ENCODE results near the gene LFNG.

Gene LFNG

DNA sequence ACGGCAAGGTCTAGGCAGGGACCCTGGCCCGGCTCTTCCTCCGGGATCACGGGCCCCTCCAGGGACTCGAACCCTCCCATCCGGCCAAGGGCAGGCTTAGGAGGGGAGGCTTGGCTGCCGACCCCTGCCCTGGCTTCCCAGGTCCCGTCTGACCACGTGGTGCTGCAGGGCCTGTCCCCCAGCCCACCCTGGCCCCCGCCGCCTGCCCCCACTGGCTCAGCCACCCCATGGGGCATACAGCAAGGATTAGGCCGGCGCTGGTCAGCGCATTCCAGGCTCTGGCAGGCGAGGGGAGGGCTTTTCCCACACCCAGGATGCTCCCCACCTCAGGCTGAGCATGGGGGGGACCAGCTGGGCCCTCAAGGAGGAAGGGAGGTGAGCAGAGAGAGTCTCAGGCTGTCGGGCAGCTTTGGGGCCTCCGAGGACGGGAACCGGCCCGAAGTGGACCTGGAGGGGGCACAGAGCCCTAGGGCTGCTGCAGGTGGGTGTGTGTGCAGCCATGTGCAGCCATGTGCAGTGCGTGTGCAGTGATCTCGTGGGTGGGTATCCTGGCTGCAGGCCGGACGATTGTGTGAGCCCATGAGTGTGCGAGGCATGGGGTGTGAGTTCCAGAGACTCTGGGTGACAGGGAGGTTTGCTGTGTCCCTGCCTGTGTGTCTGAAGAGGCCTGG is 42.7 kb upstream of the LFNG start:
- WGBS: 82% methylated on average over 25 of the region's 25 CpGs
- Histone ChIP-seq H3K27me3 (ENCODE audit: insufficient read depth, low read length) (no peaks in the 10 kb centered on the region), H3K4me1 (ENCODE audit: insufficient read depth, low read length) (peaks cover 8% of the 10 kb centered on the region; the same call in 1 of the 2 replicates)

DNA sequence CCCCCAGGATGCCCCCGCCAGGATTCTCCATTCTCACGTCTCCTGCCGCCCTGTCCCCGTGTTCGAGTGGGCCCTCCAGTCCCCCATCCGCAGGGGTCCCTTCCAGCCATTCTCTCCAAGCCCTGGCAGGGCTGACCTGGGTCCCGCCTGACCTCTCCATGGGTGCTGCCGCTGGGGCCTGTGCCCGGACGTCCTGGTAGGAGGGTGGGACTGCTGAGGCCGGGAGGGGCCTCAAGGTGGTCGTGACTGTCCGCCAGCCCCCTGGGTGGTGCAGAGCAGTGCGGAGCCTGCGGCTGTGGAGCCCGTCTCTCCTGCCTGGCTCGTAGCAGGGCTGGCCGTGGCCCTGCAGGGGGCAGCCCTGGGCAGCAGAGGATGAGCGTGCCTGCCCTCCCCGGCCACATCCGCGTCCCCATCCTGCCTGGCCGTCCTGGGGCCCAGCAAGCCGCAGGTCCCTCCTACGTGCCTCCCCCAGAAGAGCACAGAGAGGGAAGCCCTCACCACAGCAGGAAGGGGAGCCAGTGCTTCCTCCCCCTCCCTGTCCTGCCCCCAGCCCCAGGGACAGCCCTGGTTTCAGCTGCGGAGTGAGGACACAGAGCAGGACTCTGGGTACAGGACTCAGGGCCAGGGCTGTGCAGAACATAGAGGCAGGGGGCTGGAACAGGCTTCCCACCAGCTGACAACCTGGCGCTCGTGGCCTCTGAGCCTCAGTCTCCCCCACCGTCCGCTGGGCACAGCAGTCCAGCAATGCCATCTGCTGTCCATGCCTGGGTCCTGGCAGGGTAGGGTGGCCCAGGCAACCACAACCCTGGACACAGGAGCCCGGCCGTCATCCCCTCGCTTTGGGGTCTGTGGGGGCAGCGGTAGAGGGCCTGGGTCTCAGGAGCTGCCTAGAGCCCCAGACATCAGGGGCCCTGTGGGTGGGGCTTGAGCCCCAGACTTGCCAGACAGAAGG is 41.9 kb upstream of the LFNG start:
- H3K9ac ChIP-seq (ENCODE audit: low read depth, low read length): no peak overlapping the region
- WGBS: 47% methylated on average over 34 of the region's 34 CpGs
- H3K27me3 ChIP-seq (ENCODE audit: insufficient read depth, low read length): no peaks in the 10 kb centered on the region

More for the DNA sequence above, 42.7 kb upstream of the LFNG start:
- Histone ChIP-seq H3K9ac (ENCODE audit: low read depth, low read length) (no peak overlapping the region), H3K9me3 (ENCODE audit: insufficient read depth, low read depth, low read length) (no peaks in the 10 kb centered on the region), H3K4me3 (ENCODE audit: low read length) (no peak overlapping the region), H3K36me3 (ENCODE audit: insufficient read depth, low read length) (no peaks in the 10 kb centered on the region), H3K27ac (ENCODE audit: low read depth, low read length) (no peak overlapping the region)

DNA sequence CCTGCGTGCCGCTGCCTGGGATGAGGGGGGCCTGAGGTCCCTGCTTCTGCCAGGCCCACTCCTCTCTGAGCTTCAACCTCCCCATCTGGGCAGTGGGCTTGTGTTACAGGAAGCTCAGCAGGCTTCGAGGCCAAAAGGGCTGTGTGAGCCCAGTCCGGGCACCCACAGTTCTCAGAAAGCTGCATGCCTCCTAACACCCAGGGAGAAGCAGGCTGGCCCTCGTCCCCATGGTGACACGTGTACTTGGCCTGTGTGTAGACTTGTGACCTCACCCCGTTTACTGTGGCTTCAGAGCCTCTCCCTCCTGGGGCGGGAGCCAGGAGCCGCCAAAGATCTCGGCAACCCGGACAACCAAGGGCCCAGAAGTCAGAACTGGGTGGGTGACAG is 41.2 kb upstream of the LFNG start:
- no peak overlapping the region for H3K9ac ChIP-seq (ENCODE audit: low read depth, low read length)
- H3K27me3 ChIP-seq (ENCODE audit: insufficient read depth, low read length): no peaks in the 10 kb centered on the region
- no peak overlapping the region for H3K4me3 ChIP-seq (ENCODE audit: low read length)
- peaks cover 8% of the 10 kb centered on the region; the same call in 1 of the 2 replicates for H3K4me1 ChIP-seq (ENCODE audit: insufficient read depth, low read length)
- H3K27ac ChIP-seq (ENCODE audit: low read depth, low read length): no peak overlapping the region
- H3K9me3 ChIP-seq (ENCODE audit: insufficient read depth, low read depth, low read length): no peaks in the 10 kb centered on the region
- H3K36me3 ChIP-seq (ENCODE audit: insufficient read depth, low read length): no peaks in the 10 kb centered on the region
- 91% methylated on average over 11 of the region's 11 CpGs for WGBS

More for the DNA sequence above, 41.9 kb upstream of the LFNG start:
- Histone ChIP-seq H3K36me3 (ENCODE audit: insufficient read depth, low read length) (no peaks in the 10 kb centered on the region), H3K4me1 (ENCODE audit: insufficient read depth, low read length) (peaks cover 8% of the 10 kb centered on the region; the same call in 1 of the 2 replicates), H3K9me3 (ENCODE audit: insufficient read depth, low read depth, low read length) (no peaks in the 10 kb centered on the region), H3K4me3 (ENCODE audit: low read length) (no peak overlapping the region), H3K27ac (ENCODE audit: low read depth, low read length) (no peak overlapping the region)

DNA sequence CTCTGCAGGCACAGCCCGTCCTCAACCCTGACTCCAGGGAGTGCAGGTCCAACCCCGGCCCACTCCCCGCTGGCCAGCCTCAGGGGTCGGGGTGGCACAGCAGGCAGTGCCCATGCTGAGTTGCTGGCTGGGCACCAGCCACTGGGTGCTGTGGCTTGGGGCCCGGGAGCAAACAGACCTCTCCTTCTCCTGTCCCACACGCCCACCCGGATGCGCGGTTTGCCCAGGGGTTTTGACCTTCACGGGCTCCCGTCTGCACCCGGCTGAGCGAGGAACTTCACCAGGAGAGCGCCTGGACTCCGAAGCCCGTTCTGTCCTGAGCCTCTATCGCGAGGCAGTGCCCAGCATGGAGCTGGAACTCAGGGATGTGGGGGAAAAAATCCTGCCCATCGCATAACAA is 40.8 kb upstream of the LFNG start:
- 93% methylated on average over 19 of the region's 19 CpGs for WGBS
- Histone ChIP-seq H3K4me1 (ENCODE audit: insufficient read depth, low read length) (peaks cover 8% of the 10 kb centered on the region; the same call in 1 of the 2 replicates), H3K27ac (ENCODE audit: low read depth, low read length) (no peak overlapping the region), H3K36me3 (ENCODE audit: insufficient read depth, low read length) (no peaks in the 10 kb centered on the region), H3K9me3 (ENCODE audit: insufficient read depth, low read depth, low read length) (no peaks in the 10 kb centered on the region), H3K27me3 (ENCODE audit: insufficient read depth, low read length) (no peaks in the 10 kb centered on the region), H3K9ac (ENCODE audit: low read depth, low read length) (no peak overlapping the region), H3K4me3 (ENCODE audit: low read length) (no peak overlapping the region)

DNA sequence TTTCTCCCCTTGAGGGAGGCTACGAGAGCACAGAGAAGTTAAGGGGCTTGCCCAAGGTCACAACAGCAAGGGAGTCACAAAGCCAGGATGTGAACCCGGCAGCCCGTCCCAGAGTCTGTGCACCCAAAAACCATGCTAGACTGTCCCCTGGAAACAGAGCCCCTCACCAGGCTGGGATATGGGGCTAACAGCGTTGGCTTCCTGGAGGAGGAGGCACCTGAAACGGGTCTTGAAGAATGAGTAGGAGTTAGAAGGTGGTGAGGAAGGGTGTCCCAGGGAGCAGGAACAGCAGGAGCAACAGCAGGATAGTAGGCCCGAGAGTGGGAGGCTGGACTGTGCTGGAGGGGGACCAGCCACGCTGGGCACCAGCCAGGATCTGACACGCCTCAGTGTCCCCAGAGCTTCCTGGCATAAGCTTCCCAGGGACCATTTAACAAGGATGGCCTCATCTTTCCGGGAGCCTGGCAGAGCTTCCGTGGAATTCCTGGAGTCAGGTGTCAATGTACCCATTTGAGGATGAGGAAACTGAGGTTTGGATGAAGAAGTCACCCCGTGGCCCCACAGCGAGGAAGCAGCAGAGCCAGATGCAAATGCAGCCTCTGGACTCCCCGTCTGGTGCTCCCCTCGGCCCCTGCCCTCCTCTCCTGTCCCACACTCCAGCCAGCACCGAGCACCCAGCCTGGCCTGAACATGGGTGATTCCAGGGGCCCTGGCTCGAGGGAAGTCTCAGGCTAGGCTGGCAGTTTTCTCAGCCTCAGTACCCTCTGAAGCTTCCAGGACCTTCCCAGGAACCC is 40.1 kb upstream of the LFNG start:
- Histone ChIP-seq H3K9ac (ENCODE audit: low read depth, low read length) (no peak overlapping the region), H3K27me3 (ENCODE audit: insufficient read depth, low read length) (no peaks in the 10 kb centered on the region), H3K9me3 (ENCODE audit: insufficient read depth, low read depth, low read length) (no peaks in the 10 kb centered on the region), H3K4me3 (ENCODE audit: low read length) (no peak overlapping the region), H3K27ac (ENCODE audit: low read depth, low read length) (no peak overlapping the region), H3K4me1 (ENCODE audit: insufficient read depth, low read length) (peaks cover 5% of the 10 kb centered on the region; the same call in 1 of the 2 replicates), H3K36me3 (ENCODE audit: insufficient read depth, low read length) (no peaks in the 10 kb centered on the region)
- 92% methylated on average over 16 of the region's 16 CpGs for WGBS

DNA sequence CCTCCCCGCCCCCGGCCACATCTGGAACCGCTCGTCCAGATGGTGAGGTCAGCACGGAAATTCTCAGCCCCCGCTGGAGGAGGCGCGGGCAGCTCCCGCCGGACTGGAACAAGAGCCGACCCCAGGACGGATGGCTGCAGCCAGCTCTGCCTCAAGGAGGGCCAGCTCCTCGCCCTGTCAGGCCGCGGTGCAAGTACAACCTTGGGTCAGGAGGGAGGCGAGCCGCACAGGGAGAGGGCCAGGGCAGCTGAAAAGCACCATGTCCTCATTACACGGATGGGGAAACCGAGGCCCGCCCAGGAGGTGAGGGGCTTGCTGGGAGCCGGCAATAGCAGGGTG is 39.5 kb upstream of the LFNG start:
- Histone ChIP-seq H3K4me1 (ENCODE audit: insufficient read depth, low read length) (no peaks in the 10 kb centered on the region), H3K36me3 (ENCODE audit: insufficient read depth, low read length) (no peaks in the 10 kb centered on the region), H3K4me3 (ENCODE audit: low read length) (no peak overlapping the region), H3K9ac (ENCODE audit: low read depth, low read length) (no peak overlapping the region), H3K27ac (ENCODE audit: low read depth, low read length) (no peak overlapping the region), H3K27me3 (ENCODE audit: insufficient read depth, low read length) (no peaks in the 10 kb centered on the region), H3K9me3 (ENCODE audit: insufficient read depth, low read depth, low read length) (no peaks in the 10 kb centered on the region)
- 82% methylated on average over 21 of the region's 21 CpGs for WGBS

DNA sequence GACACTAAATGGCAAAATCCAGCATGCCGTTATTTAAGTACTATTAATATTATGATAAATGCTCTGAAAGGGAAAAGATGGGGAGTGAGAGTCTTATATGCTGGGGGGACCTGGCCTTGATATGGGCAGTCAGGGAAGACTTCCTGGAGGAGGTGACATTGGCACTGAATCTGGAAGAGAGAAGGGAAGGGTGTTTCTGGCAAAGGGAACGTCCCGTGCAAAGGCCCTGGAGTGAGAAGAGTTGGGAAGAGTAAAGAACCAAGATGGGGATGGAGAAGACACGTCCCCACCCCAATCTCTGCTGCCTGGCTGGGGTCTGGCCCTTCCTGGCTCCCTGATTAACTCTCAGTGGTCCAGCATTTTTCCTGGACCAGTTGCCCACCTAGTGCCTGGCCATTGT is 38.4 kb upstream of the LFNG start:
- H3K9me3 ChIP-seq (ENCODE audit: insufficient read depth, low read depth, low read length): no peaks in the 10 kb centered on the region
- no peak overlapping the region for H3K9ac ChIP-seq (ENCODE audit: low read depth, low read length)
- H3K4me3 ChIP-seq (ENCODE audit: low read length): no peak overlapping the region
- H3K27ac ChIP-seq (ENCODE audit: low read depth, low read length): no peak overlapping the region
- H3K4me1 ChIP-seq (ENCODE audit: insufficient read depth, low read length): no peaks in the 10 kb centered on the region
- H3K36me3 ChIP-seq (ENCODE audit: insufficient read depth, low read length): no peaks in the 10 kb centered on the region
- no peaks in the 10 kb centered on the region for H3K27me3 ChIP-seq (ENCODE audit: insufficient read depth, low read length)
- 89% methylated on average over 4 of the region's 4 CpGs for WGBS

DNA sequence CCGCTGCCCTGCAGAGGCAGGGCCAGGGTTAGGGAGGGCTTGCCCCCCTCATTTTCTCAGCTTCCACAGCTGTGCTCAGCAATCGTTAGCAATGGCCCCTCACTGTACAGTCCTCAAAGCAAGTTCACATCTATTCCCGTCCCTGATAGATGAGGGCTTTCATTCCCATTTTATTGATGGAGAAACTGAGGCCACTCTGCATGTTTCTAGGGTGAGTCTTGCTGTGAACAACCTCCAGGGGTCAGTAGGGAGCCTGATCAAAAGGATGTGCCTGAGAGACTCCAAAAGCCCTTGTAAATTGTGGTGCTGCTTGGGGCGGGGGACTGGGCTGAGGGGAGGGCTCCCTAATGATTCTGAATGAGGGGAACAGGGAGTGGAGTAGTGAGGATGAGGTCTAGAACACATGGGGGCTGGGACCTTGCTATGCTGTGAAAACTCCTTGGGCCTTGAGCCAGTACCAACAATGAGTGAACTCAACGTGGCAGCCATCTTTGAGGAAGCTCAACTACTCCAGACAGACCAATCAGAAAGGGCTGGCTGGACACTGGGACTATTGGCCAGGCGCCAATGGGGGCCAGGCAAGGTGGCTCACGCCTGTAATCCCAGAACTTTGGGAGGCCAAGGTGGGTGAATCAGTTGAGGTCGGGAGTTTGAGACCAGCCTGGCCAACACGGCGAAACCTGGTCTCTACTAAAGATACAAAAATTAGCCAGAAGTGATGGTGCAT is 36.7 kb upstream of the LFNG start:
- H3K4me1 ChIP-seq (ENCODE audit: insufficient read depth, low read length): no peaks in the 10 kb centered on the region
- no peaks in the 10 kb centered on the region for H3K27me3 ChIP-seq (ENCODE audit: insufficient read depth, low read length)
- H3K27ac ChIP-seq (ENCODE audit: low read depth, low read length): no peak overlapping the region
- no peaks in the 10 kb centered on the region for H3K9me3 ChIP-seq (ENCODE audit: insufficient read depth, low read depth, low read length)
- H3K4me3 ChIP-seq (ENCODE audit: low read length): no peak overlapping the region
- no peak overlapping the region for H3K9ac ChIP-seq (ENCODE audit: low read depth, low read length)
- WGBS: 94% methylated on average over 10 of the region's 10 CpGs
- H3K36me3 ChIP-seq (ENCODE audit: insufficient read depth, low read length): no peaks in the 10 kb centered on the region

DNA sequence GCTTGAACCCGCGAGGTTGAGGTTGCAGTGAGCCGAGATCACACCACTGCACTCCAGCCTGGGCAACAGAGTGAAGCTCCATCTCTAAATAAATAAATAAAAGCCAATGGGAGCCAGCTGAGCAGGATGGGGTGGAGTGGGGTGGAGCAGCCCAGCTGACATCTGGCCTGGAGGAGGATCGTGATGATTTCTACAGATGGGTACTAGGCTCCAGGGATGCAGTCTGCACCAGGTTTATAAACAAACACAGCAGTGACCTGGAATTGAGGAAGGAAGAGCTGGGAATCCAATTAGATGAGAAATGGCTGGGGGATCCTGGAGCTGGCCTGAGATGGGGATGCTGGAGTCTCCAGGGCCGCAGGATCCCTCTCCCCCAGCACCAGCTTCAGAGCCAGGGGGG is 36.1 kb upstream of the LFNG start:
- Histone ChIP-seq H3K9me3 (ENCODE audit: insufficient read depth, low read depth, low read length) (no peaks in the 10 kb centered on the region), H3K27ac (ENCODE audit: low read depth, low read length) (no peak overlapping the region), H3K4me1 (ENCODE audit: insufficient read depth, low read length) (no peaks in the 10 kb centered on the region), H3K27me3 (ENCODE audit: insufficient read depth, low read length) (no peaks in the 10 kb centered on the region), H3K9ac (ENCODE audit: low read depth, low read length) (no peak overlapping the region), H3K4me3 (ENCODE audit: low read length) (no peak overlapping the region), H3K36me3 (ENCODE audit: insufficient read depth, low read length) (no peaks in the 10 kb centered on the region)
- 88% methylated on average over 5 of the region's 5 CpGs for WGBS

DNA sequence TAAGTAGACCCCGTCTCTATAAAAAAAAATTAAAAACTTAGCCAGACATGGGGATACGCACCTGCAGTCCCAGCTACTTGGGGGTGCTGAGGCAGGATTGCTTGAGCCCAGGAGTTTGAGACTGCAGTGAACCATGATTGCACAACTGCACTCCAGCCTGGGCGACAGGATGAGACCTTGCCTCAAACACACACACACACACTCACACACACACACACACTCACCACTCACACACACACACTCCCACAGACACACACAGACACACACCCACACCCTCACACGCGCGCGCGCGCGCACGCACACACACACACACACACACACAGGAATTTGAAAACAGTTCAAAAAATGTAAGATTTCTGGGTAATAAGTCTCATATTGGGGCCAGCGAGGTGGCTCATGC is 34.7 kb upstream of the LFNG start:
- no peak overlapping the region for H3K27ac ChIP-seq (ENCODE audit: low read depth, low read length)
- no peaks in the 10 kb centered on the region for H3K27me3 ChIP-seq (ENCODE audit: insufficient read depth, low read length)
- H3K9me3 ChIP-seq (ENCODE audit: insufficient read depth, low read depth, low read length): no peaks in the 10 kb centered on the region
- H3K4me1 ChIP-seq (ENCODE audit: insufficient read depth, low read length): no peaks in the 10 kb centered on the region
- H3K36me3 ChIP-seq (ENCODE audit: insufficient read depth, low read length): no peaks in the 10 kb centered on the region
- no peak overlapping the region for H3K9ac ChIP-seq (ENCODE audit: low read depth, low read length)
- H3K4me3 ChIP-seq (ENCODE audit: low read length): no peak overlapping the region
- WGBS: 96% methylated on average over 12 of the region's 12 CpGs

Measured in HUES64 (cell line).